GDM1 (cell line): ENCODE results near the gene NUMB.
A peak's percentile ranks its signal among the peaks of the same experiment; 100 is the strongest.
"Not testable (repeated sequence)": the region's sequence is repeated elsewhere in the genome, so short reads cannot be mapped to it uniquely, and the experiment has no call there.

Experiments used
- DNase-seq: peaks from one replicate; lab custom pipeline; 2025; lab: John Stamatoyannopoulos, UW

The NUMB gene

GRCh38 chr14:73422515-73422914 is 35.8 kb downstream of the NUMB start:
- no peak for DNase-seq

GRCh38 chr14:73418227-73418626 is 40.1 kb downstream of the NUMB start:
- no peak for DNase-seq

GRCh38 chr14:73406248-73406647 is 52.1 kb downstream of the NUMB start:
- DNase-seq = not testable (repeated sequence)

- no peak for DNase-seq
Measured at GRCh38 chr14:73403181-73403752, 55.1 kb downstream of the NUMB start.

- no peak for DNase-seq
Measured at GRCh38 chr14:73402579-73402978, 55.8 kb downstream of the NUMB start.

- DNase-seq = no peak
Measured at GRCh38 chr14:73397810-73398209, 60.5 kb downstream of the NUMB start.

GRCh38 chr14:73394317-73394716 is 64.0 kb downstream of the NUMB start:
- DNase-seq = no peak

GRCh38 chr14:73393375-73393774 is 65.0 kb downstream of the NUMB start:
- no peak for DNase-seq

GRCh38 chr14:73392329-73393257 is 65.8 kb downstream of the NUMB start:
- no peak for DNase-seq

- not testable (repeated sequence) for DNase-seq
Measured at GRCh38 chr14:73387860-73388259, 70.5 kb downstream of the NUMB start.

GRCh38 chr14:73386342-73386741 is 72.0 kb downstream of the NUMB start:
- DNase-seq = no peak

- DNase-seq = not testable (repeated sequence)
Measured at GRCh38 chr14:73385021-73385420, 73.3 kb downstream of the NUMB start.

GRCh38 chr14:73383356-73383755 is 75.0 kb downstream of the NUMB start:
- DNase-seq = no peak

GRCh38 chr14:73381380-73382013 is 76.8 kb downstream of the NUMB start:
- no peak for DNase-seq

- no peak for DNase-seq
Measured at GRCh38 chr14:73376585-73376984, 81.8 kb downstream of the NUMB start.

GRCh38 chr14:73375861-73376260 is 82.5 kb downstream of the NUMB start:
- DNase-seq = no peak

- no peak for DNase-seq
Measured at GRCh38 chr14:73374218-73374617, 84.1 kb downstream of the NUMB start.

- DNase-seq = no peak
Measured at GRCh38 chr14:73372529-73372928, 85.8 kb downstream of the NUMB start.

- no peak for DNase-seq
Measured at GRCh38 chr14:73370561-73370960, 87.8 kb downstream of the NUMB start.

- DNase-seq = peak; percentile 2
Measured at GRCh38 chr14:73369428-73369827, 88.9 kb downstream of the NUMB start.

GRCh38 chr14:73368616-73369015 is 89.7 kb downstream of the NUMB start:
- no peak for DNase-seq

GRCh38 chr14:73365727-73366126 is 92.6 kb downstream of the NUMB start:
- no peak for DNase-seq

GRCh38 chr14:73364559-73364958 is 93.8 kb downstream of the NUMB start:
- DNase-seq = no peak
